Lung microvascular endothelial cell (primary cell): Measurements from ENCODE around the gene RAX. TPM values are rescaled to one million over a fixed set of nuclear protein-coding genes. Genes with fewer than 3 reads are reported as not detected.

Experiments used
- DNase-seq, 2 donors: peaks; one replicate each; pipeline versions ENCODE4 v3.0.0 to v3.0.0-alpha.2; 2010; ENCODE audit warnings: low read depth in 2 of 2
- total RNA-seq: library from RNA; depleted of rRNA; stranded (reverse); fragments of >200 nt; gene quantifications from 2 replicates; pipeline ENCODE4 v1.2.1, GENCODE V29; 2014

Gene RAX
- total RNA-seq, 1 donor from 2014 or later = not detected

GRCh38 chr18:59249199-59249774, 24.0 kb downstream of the RAX start:
- peak; percentile 75 to 78 for DNase-seq

- no peak for DNase-seq
Measured at GRCh38 chr18:59246796-59247195, 26.5 kb downstream of the RAX start.

GRCh38 chr18:59242906-59243305, 30.3 kb downstream of the RAX start:
- no peak for DNase-seq

GRCh38 chr18:59239642-59240041, 33.6 kb downstream of the RAX start:
- DNase-seq = no peak

GRCh38 chr18:59238385-59238784, 34.9 kb downstream of the RAX start:
- DNase-seq = no peak

- DNase-seq = peak in 1 of 2 donors; percentile 27
Measured at GRCh38 chr18:59233017-59233410, 40.2 kb downstream of the RAX start.

- DNase-seq = no peak
Measured at GRCh38 chr18:59232309-59233016, 40.8 kb downstream of the RAX start.

- DNase-seq = peak in 1 of 2 donors; percentile 5
Measured at GRCh38 chr18:59231877-59232276, 41.4 kb downstream of the RAX start.

- no peak for DNase-seq
Measured at GRCh38 chr18:59231114-59231513, 42.1 kb downstream of the RAX start.

GRCh38 chr18:59229701-59230443, 43.4 kb downstream of the RAX start:
- DNase-seq = no peak

- DNase-seq = no peak
Measured at GRCh38 chr18:59229191-59229590, 44.1 kb downstream of the RAX start.

GRCh38 chr18:59228351-59228750, 44.9 kb downstream of the RAX start:
- peak in 1 of 2 donors; percentile 33 for DNase-seq

- DNase-seq = no peak
Measured at GRCh38 chr18:59222341-59222740, 50.9 kb downstream of the RAX start.

- DNase-seq = no peak
Measured at GRCh38 chr18:59220784-59221765, 52.2 kb downstream of the RAX start.

GRCh38 chr18:59220164-59220783, 53.0 kb downstream of the RAX start:
- DNase-seq = peak in 1 of 2 donors; percentile 5

GRCh38 chr18:59219672-59220163, 53.5 kb downstream of the RAX start, which contains the start of gene GRP:
Gene GRP (plus strand): TSS chr18:59220158. CDS start chr18:59220266, 108 bp downstream.
- no peak for DNase-seq

GRCh38 chr18:59218018-59218417, 55.2 kb downstream of the RAX start:
- no peak for DNase-seq
